A549 (cell line): Measurements from ENCODE around the gene CHST15. TPM values are rescaled to one million over a fixed set of nuclear protein-coding genes. Genes with fewer than 3 reads are reported as not detected.
A peak's percentile ranks its signal among the peaks of the same experiment; 100 is the strongest.

Experiments
- ATAC-seq, 2 experiments: fragments of 200-7000 bp in 1 of 2; fragments of >200 bp in 1 of 2; cut with Nextera tagmentation in 1 of 2; cut with Tn5 transposase in 1 of 2; 3 replicates each; pipeline versions ENCODE4 v1.8.0 to v1.9.1; 2018 to 2020; ENCODE audit warnings: mild to moderate bottlenecking in 1 of 2, moderate library complexity in 1 of 2
- CTCF ChIA-PET: fragments of 300-600 bp; sonication (Branson Sonifier 250); formaldehyde crosslinking; extraction: SDS; loops from one replicate; lab custom pipeline; 2021; ENCODE audit warnings: antibody characterized with exemption, inconsistent platforms; lab: Yijun Ruan, JAX
- POLR2A ChIA-PET: fragments of 350-600 bp; formaldehyde crosslinking; extraction: SDS; loops from one replicate; lab custom pipeline; 2021; ENCODE audit warnings: antibody characterized with exemption, inconsistent platforms; lab: Yijun Ruan, JAX
- DNase-seq, 2 experiments: peaks; one replicate each; pipeline versions ENCODE4 v3.0.0 to v3.0.0-alpha.2; 2011 to 2016; ENCODE audit warnings: low read depth in 1 of 2, low spot score in 1 of 2
- FAIRE-seq: peaks from 2 replicates; lab custom pipeline; 2011; peaks lifted over from hg19 to GRCh38; lab: Jason Lieb, UNC
- H3K27ac ChIP-seq, 2 experiments: fragments of >200 bp; sonication (Bioruptor Twin); formaldehyde crosslinking; 3 replicates each; pipeline ENCODE4 v1.5.1; 2016 to 2017
- H3K4me1 ChIP-seq: fragments of >200 bp; sonication (Bioruptor Twin); formaldehyde crosslinking; 3 replicates; pipeline ENCODE4 v1.6.1; 2016
- H3K4me2 ChIP-seq: fragments of >200 bp; sonication (Bioruptor Twin); formaldehyde crosslinking; 3 replicates; pipeline ENCODE4 v1.6.1; 2016
- H3K4me3 ChIP-seq: fragments of >200 bp; sonication (Bioruptor Twin); formaldehyde crosslinking; 3 replicates; pipeline ENCODE4 v1.5.1; 2016
- H3K9me3 ChIP-seq: fragments of >200 bp; sonication (Bioruptor Twin); formaldehyde crosslinking; 3 replicates; pipeline ENCODE4 v1.6.1; 2016
- BHLHE40 ChIP-seq: IDR thresholded peaks from 2 replicates; pipeline ENCODE4 v1.6.1; 2012; ENCODE audit warnings: low read depth, low read length, inconsistent platforms
- CHD2 ChIP-seq: fragments of 150-350 bp; IDR thresholded peaks from 2 replicates; pipeline ENCODE4 v1.6.1; 2014; ENCODE audit warnings: low read length; ENCODE audit not compliant: partially characterized antibody
- CTCF ChIP-seq: fragments of >200 bp; sonication (Bioruptor Twin); formaldehyde crosslinking; IDR thresholded peaks from 3 replicates; pipeline ENCODE4 v1.5.1; 2016
- EHMT2 ChIP-seq: fragments of 200-600 bp; sonication (generic); IDR thresholded peaks from 2 replicates; pipeline ENCODE4 v1.6.1; 2016; ENCODE audit warnings: antibody characterized with exemption, low read depth, mild to moderate bottlenecking, moderate library complexity
- FOSB ChIP-seq: fragments of 250-450 bp; sonication (Bioruptor Pico); IDR thresholded peaks from 2 replicates; pipeline ENCODE4 v1.5.0; 2020; ENCODE audit warnings: mild to moderate bottlenecking, moderate library complexity
- FOXS1 ChIP-seq: fragments of 250-450 bp; sonication (Bioruptor Pico); IDR thresholded peaks from 2 replicates; pipeline ENCODE4 v1.5.0; 2020; ENCODE audit warnings: mild to moderate bottlenecking, moderate library complexity
- HOXA7 ChIP-seq: fragments of 250-450 bp; sonication (Bioruptor Pico); IDR thresholded peaks from 2 replicates; pipeline ENCODE4 v1.5.0; 2020; ENCODE audit warnings: mild to moderate bottlenecking, moderate library complexity
- KDM1A ChIP-seq: fragments of 200-600 bp; sonication (generic); IDR thresholded peaks from 2 replicates; pipeline ENCODE4 v1.6.1; 2016; ENCODE audit warnings: low read depth, mild to moderate bottlenecking
- MAFK ChIP-seq: fragments of 450-650 bp; IDR thresholded peaks from 2 replicates; pipeline ENCODE4 v1.6.1; 2014; ENCODE audit not compliant: partially characterized antibody
- MAX ChIP-seq: IDR thresholded peaks from 2 replicates; pipeline ENCODE4 v1.6.1; 2012
- MAZ ChIP-seq: fragments of 150-350 bp; IDR thresholded peaks from 2 replicates; pipeline ENCODE4 v1.6.1; 2014; ENCODE audit warnings: antibody characterized with exemption, low read depth, low read length, borderline replicate concordance
- NFE2L2 ChIP-seq: fragments of 150-350 bp; conservative IDR thresholded peaks from 2 replicates; pipeline ENCODE4 v1.6.1; 2014; ENCODE audit warnings: low read length
- POLR2A ChIP-seq: IDR thresholded peaks from 2 replicates; pipeline ENCODE4 v1.6.1; 2012; ENCODE audit warnings: mild to moderate bottlenecking, low read length
- POLR2AphosphoS2 ChIP-seq: conservative IDR thresholded peaks from 2 replicates; pipeline ENCODE4 v1.6.1; 2012; ENCODE audit warnings: low read length, improper control_type of control experiment, inconsistent platforms
- RAD21 ChIP-seq, 2 experiments: fragments of >200 bp in 1 of 2; sonication (Bioruptor Twin) in 1 of 2; formaldehyde crosslinking in 1 of 2; IDR thresholded peaks in 1 of 2; conservative IDR thresholded peaks in 1 of 2; 2 replicates in 1 of 2; 3 replicates in 1 of 2; pipeline ENCODE4 v1.6.1; 2012 to 2018; ENCODE audit warnings: inconsistent platforms in 1 of 2
- RARB ChIP-seq: fragments of 250-450 bp; sonication (Bioruptor Pico); IDR thresholded peaks from 2 replicates; pipeline ENCODE4 v1.8.0; 2021; ENCODE audit warnings: mild to moderate bottlenecking, moderate library complexity
- RCOR1 ChIP-seq: fragments of 150-350 bp; IDR thresholded peaks from 2 replicates; pipeline ENCODE4 v1.6.1; 2014; ENCODE audit warnings: antibody characterized with exemption, low read length, low read depth
- SMC3 ChIP-seq: fragments of >200 bp; sonication (Bioruptor Twin); formaldehyde crosslinking; IDR thresholded peaks from 3 replicates; pipeline ENCODE4 v1.6.1; 2018; ENCODE audit warnings: inconsistent platforms
- TFCP2L1 ChIP-seq: fragments of 250-450 bp; sonication (Bioruptor Pico); IDR thresholded peaks from 2 replicates; pipeline ENCODE4 v1.5.0; 2021; ENCODE audit warnings: mild to moderate bottlenecking
- ZC3H11A ChIP-seq: fragments of 450-650 bp; IDR thresholded peaks from 2 replicates; pipeline ENCODE4 v1.6.1; 2014; ENCODE audit warnings: antibody characterized with exemption, mild to moderate bottlenecking
- ZFP36 ChIP-seq: fragments of 450-650 bp; IDR thresholded peaks from 2 replicates; pipeline ENCODE4 v1.6.1; 2014; ENCODE audit warnings: borderline replicate concordance; ENCODE audit not compliant: partially characterized antibody
- ZNF302 ChIP-seq: fragments of 250-450 bp; sonication (Bioruptor Pico); IDR thresholded peaks from 2 replicates; pipeline ENCODE4 v1.9.0; 2021; ENCODE audit warnings: inconsistent platforms, mild to moderate bottlenecking, moderate library complexity
- ZSCAN20 ChIP-seq: fragments of 250-450 bp; sonication (Bioruptor Pico); IDR thresholded peaks from 2 replicates; pipeline ENCODE4 v1.8.0; 2022; ENCODE audit warnings: mild to moderate bottlenecking, moderate library complexity
- whole genome bisulfite sequencing: methylation state at CpG from one replicate; pipeline ENCODE4 v1.1.6; 2017; ENCODE audit errors: missing lambda C conversion rate; 5-methylcytosine and 5-hydroxymethylcytosine counted together
- polyA plus RNA-seq, 4 experiments: library from polyadenylated mRNA; depleted of rRNA in 3 of 4; stranded (reverse); fragments of >200 nt; fragmentation: RNase III in 1 of 4; extraction: RNeasy Plus Mini Kit Qiagen cat#74134 plus additional on column Dnase treatment in 1 of 4; gene quantifications; 2 replicates in 3 of 4; 3 replicates in 1 of 4; pipeline ENCODE4 v1.2.3, GENCODE V29; 2011 to 2017

CHST15 gene
- polyA plus RNA-seq, 2 of the 4 experiments (the other 2 are of a cell fraction), result 5.1 to 10.3 TPM

- H3K27ac ChIP-seq, result peak overlapping the region; percentile 68 to 87
- FAIRE-seq, result no peak
- peak; percentile 83 to 91 for DNase-seq
- H3K9me3 ChIP-seq, result peaks cover 2% of the 10 kb centered on the region; the same call in 1 of the 3 replicates
- CTCF ChIA-PET, result interaction anchor here (0.6 to 14.1 kb wide), 103 partner anchors 9 to 854 kb away, joined by 3 to 581 read pairs (median 4); partner anchors contain the start of genes CHST15, LHPP and OAT
- 8% methylated on average over 25 of the region's 30 CpGs for WGBS
- POLR2A ChIA-PET, result interaction anchor here (0.5 to 2.5 kb wide), 10 partner anchors 69 to 748 kb away, joined by 3 to 21 read pairs (median 4); partner anchors contain the start of gene CHST15
- peak; percentile 96 for TF ChIP-seq CTCF
- TF ChIP-seq RARB (CRISPR knock-in tag), result no peak
- TF ChIP-seq TFCP2L1, result no peak
- TF ChIP-seq ZFP36, result no peak
- TF ChIP-seq RAD21 (conservative IDR thresholded peaks at IDR 0.05 in 1 of 2, IDR thresholded peaks at IDR 0.05 in 1 of 2), result peak; percentile 93 to 99
- TF ChIP-seq CHD2, result no peak
- TF ChIP-seq SMC3, result peak; percentile 98
- peak overlapping the region; percentile 89 for H3K4me2 ChIP-seq
- peak; percentile 73 to 87 for ATAC-seq
- peak overlapping the region; percentile 57 for H3K4me3 ChIP-seq
- peaks cover 27% of the 10 kb centered on the region for H3K4me1 ChIP-seq
Measured at GRCh38 chr10:123994417-123995081, 98.8 kb downstream of the CHST15 start.

GRCh38 chr10:123993534-123994416 lies 99.6 kb downstream of the CHST15 start:
- Histone ChIP-seq H3K27ac (peak overlapping the region in 1 of 2 experiments; percentile 87; a peak in 3 of 6 replicates), H3K9me3 (peaks cover 2% of the 10 kb centered on the region; the same call in 1 of the 3 replicates), H3K4me1 (peaks cover 27% of the 10 kb centered on the region), H3K4me3 (peak overlapping the region; percentile 57; the same call in 1 of the 3 replicates), H3K4me2 (peak overlapping the region; percentile 89)
- POLR2A ChIA-PET, result interaction anchor here (0.5 to 2.5 kb wide), 8 partner anchors 70 to 505 kb away, joined by 3 to 21 read pairs (median 8); partner anchors contain the start of gene CHST15
- CTCF ChIA-PET, result interaction anchor here (0.6 to 14.1 kb wide), 69 partner anchors 8 to 854 kb away, joined by 3 to 581 read pairs (median 6); partner anchors contain the start of genes CHST15, LHPP and OAT
- ATAC-seq (no peak; a peak in 2 of 6 replicates), DNase-seq (no peak), FAIRE-seq (no peak)
- TF ChIP-seq MAX (no peak), EHMT2 (no peak), BHLHE40 (no peak), POLR2AphosphoS2 (no peak), NFE2L2 (no peak), MAFK (no peak), FOSB (CRISPR knock-in tag) (no peak), FOXS1 (CRISPR knock-in tag) (no peak), KDM1A (no peak), SMC3 (no peak), ZNF302 (CRISPR knock-in tag) (no peak), MAZ (no peak), TFCP2L1 (no peak), POLR2A (no peak), HOXA7 (no peak), ZSCAN20 (CRISPR knock-in tag) (no peak), RCOR1 (no peak), RARB (CRISPR knock-in tag) (no peak), ZC3H11A (no peak)
- 69% methylated on average over 17 of the region's 17 CpGs for WGBS
